Stimulated activated CD8-positive, alpha-beta memory T cell treated with anti-CD3 and anti-CD28 coated beads, Interleukin-4, amount 100 ng/mL, for 48 hours (primary cell): ENCODE results near the gene TMX1.
"Not testable (repeated sequence)": the region's sequence is repeated elsewhere in the genome, so short reads cannot be mapped to it uniquely, and the experiment has no call there.

Source experiments
- DNase-seq: peaks from one replicate; pipeline ENCODE4 v3.0.0-alpha.2; 2020

The TMX1 gene, protein sequence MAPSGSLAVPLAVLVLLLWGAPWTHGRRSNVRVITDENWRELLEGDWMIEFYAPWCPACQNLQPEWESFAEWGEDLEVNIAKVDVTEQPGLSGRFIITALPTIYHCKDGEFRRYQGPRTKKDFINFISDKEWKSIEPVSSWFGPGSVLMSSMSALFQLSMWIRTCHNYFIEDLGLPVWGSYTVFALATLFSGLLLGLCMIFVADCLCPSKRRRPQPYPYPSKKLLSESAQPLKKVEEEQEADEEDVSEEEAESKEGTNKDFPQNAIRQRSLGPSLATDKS

DNA sequence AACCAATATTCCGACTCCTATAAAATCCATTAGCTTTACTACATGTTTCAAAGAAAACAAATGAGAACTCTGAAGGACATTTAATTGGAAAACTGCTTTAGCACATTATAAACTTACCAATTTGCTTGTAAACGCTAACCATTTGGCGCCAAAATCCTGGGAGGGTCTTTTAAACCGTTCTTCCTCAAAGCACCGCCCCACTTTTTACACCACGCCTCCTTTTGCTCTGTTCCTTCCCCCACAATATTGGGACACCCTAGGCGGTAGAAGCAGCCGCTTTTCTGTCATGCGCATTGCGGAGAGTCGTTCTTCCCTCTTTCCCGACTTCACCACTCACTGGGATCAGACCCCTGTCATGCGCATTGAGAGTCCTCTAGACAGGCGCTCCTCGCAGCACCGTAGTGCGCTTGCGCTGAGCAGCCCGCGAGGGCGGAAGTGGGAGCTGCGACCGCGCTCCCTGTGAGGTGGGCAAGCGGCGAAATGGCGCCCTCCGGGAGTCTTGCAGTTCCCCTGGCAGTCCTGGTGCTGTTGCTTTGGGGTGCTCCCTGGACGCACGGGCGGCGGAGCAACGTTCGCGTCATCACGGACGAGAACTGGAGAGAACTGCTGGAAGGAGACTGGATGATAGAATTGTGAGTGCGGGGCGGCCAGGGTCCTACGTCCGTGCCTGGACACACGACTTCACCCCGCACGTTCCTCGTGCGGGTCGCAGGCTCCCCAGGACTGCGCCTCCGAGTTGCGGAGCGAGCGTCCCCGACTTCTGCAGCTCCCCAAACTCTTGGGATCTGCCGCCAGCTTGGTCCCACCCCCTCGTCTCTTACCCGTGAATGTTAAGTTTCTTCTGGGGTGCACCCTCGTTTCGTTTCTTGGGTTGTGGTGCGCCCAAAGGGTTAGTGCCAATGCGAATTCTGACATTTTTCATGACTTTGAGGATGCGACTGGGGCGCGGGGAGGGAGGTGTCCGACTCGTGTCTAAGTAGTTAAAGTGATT is at the start of gene TMX1:
Gene TMX1, plus strand, starts transcription at position 435 of the 991 bp plus-strand sequence. Its CDS starts 46 bp downstream, at position 481.
- peak; percentile 92 for DNase-seq

DNA sequence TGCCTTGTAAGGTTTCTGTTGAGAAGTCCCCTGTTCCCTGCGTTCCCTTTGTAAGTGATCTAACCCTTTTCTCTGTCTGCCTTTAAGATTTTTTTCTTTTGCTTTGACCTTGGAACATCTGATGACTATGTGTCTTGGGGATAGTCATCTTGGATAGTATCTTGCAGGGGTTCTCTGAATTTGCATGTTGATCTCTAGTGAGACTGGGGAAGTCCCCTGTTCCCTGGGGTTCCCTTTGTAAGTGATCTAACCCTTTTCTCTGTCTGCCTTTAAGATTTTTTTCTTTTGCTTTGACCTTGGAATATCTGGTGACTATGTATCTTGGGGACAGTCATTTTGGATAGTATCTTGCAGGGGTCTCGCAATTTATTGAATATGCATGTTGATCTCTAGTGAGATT is 38.2 kb upstream of the TMX1 start:
- no peak for DNase-seq

DNA sequence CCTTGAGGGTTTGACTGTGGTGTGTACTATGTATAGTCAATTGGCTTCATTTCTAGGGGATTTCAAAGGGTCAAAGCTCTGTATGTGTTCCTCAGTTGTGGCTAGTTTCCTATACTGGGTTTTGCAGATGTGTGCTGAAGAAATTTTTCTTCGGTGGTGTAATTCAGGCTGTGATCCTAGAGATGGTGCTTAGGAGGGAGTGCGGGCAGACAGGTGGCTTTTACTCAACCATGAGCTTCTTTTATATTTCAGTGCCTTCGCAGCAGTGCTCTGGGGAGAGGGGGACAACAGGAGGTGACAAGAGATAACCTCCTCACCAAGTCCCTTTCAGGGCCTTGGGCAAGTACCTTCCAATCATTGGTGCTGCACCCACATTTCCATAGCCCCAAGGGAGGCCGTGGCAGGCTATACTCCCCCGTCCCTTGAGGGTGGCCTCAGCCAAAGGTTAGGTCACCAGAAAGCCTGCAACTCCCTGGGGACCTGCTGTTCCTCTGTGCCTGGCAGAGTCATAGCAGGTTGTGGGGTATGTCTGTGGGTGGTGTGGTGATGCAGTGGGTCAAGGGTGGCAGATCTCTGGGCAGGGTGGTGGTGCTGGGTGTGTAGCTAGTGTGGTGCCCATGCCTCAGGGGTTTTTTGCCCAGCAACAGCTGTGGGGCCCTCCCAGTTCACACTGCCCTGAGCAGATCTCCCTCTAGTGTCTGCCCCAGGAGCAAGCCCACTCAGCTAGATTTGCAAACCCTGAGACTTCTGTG is 37.0 kb upstream of the TMX1 start:
- no peak for DNase-seq

DNA sequence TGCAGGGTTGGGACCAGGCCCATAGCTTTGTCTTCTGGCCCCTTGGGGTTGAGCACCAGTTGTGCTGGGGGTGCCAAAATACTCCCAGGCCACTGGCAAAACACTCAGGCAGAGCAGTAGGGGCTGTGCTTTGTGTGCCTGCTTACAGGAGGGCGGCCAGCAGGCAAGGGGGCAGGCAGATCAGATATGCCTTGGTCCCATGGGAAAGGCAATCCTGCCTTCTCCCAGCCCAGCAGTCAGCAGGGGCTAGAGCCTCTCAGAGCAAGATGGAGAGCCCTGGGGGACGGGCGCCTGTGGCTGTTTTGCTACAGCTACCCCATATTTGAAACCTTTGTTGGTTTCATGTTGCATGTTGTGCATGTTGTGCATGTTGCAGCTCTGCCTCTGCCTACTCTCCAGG is 36.2 kb upstream of the TMX1 start:
- DNase-seq, result no peak

DNA sequence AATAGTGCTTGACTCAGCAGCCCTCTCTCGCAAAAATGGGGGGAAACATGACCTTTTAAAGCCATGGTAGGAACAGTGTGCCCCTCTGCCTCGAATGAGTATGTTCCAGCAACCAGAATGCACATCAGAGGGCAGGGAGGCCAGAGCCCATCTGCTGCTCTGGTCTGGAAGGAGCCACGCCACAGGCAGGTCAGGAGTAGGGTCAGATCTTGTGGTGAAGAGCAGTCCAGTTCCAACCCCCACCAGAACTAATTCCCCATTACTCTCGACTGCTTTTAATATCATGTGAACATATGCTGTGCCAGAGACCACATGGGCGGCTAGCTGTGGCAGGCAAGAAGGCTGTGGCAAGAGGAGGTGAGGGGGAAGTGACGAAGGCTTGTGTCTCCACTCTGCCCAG is 34.6 kb upstream of the TMX1 start:
- no peak for DNase-seq

DNA sequence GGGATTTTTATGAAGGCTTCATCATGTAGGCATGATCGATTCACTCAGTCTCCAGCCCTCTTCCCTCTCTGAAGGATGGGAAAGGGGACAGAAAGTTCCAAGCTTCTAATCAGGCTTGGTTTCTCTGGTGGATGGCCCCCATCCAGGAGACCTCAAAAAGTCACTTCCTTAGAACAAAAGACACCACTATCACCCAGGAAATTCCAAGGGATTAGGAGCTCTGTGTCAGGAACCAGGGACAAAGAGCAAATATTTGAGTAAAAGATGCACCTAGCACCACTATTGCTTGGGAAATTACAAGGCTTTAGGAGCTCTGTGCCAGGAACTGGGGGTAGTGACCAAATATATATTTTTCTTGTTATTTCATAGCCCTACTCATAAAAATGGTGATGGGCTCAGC is 33.6 kb upstream of the TMX1 start:
- DNase-seq, result no peak

DNA sequence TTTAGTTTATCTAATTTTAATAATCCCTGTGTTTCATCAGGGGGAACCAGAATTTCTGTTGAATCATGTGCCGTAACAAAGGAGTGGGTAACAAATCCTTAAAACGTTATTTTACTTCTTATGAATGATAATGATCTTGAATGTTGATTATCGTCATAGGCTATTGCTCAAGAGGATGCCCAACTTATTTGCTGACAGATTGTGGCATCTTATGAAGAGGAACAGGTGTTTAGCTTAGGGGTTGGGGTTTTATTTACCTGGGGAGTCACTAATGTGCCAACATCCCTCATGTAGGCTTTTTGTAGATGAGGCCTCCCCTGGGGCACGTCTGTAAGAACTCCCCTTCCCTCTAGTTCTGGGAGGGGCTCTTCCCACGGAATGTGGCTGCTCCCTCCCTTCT is 32.4 kb upstream of the TMX1 start:
- no peak for DNase-seq

DNA sequence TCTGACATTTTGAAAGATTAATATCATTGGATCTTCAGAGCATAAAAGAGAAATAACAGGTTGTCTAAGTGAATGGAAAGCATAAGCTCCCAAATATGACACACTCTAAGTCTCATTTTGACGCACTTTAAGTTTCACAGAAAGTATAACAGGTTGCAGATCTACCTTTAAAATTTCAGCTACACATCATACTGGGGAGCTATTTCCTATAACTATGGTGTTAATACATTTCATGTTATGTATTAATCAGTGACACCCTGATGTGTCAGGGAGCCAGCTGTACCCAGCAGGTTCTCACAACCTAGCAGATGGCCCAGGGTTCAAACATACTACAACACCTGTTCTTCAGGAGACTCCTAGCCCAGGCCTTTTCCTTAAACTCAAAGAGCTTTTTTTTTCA is 31.1 kb upstream of the TMX1 start:
- DNase-seq, result no peak

DNA sequence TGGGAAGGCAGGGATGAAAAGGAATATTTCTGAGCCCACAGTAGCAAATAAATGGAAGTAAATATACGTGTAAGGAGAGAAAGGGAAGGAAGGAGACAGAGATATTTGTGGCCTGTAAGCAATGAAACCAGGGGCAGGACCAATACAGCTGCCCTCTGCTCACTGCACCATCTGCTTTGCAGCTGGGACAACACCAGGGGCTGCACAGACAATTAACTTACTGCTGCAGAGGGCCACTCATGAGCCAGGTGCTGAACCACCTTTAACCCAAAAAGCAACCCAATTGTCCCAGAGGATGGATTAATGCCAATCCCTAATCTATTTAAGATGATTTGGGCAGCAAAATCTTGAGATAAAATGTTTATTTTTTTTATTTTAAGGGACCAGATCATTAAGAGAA is 30.6 kb upstream of the TMX1 start:
- no peak for DNase-seq

DNA sequence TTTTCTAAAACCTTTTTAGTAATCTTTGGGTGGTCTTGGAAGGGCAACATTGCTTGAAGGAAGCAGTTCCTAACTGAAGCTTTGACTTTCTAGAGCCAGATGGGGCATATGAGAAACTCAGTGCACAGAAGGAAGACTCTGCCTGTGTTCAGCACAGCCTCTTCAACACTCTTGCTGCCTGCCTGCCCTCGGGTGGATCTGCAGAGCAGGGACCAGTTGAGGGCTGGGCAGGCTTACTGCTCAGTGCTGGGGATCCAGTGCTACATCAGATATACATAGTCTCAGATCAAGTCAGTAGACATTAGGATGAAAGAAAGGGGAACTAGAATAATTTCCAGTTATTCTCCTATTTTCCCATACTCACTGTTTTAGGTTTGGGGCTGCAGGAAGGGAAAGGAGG is 29.5 kb upstream of the TMX1 start:
- DNase-seq, result no peak

DNA sequence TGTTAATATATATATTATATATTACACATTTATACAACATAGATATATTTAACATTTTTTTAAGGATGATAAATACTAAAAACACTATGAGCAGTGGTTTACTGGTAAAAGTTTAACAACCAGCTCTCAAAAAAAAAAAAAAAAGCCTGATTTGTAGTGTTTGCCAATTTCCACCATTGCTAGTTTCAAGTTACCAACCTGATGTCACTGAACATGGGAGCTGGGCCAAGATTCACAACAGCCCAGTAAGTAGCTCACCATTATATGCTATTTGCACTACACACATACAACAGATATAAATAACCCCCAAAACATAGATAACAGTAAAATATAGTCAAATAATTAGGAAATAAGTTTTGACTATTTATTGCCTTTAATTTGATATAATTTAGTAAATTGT is 28.9 kb upstream of the TMX1 start:
- no peak for DNase-seq

DNA sequence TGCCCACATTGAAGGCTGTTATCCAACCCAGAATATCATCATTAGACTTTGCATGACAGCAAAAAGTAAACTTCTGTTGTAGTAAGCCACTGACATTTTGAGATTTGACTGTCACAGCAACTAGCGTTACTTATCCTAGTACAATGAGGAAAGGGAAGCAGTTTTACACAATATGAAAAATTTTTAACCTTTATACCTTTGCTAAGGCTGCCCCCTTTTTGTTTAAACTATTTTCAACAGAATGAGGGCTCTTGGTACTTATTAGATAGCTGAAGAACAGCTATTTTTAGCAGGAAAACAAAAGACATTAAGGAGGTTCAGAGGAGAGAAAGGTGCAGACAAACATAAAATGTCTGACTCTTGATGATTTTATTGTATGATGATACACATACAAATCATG is 23.4 kb upstream of the TMX1 start:
- no peak for DNase-seq

DNA sequence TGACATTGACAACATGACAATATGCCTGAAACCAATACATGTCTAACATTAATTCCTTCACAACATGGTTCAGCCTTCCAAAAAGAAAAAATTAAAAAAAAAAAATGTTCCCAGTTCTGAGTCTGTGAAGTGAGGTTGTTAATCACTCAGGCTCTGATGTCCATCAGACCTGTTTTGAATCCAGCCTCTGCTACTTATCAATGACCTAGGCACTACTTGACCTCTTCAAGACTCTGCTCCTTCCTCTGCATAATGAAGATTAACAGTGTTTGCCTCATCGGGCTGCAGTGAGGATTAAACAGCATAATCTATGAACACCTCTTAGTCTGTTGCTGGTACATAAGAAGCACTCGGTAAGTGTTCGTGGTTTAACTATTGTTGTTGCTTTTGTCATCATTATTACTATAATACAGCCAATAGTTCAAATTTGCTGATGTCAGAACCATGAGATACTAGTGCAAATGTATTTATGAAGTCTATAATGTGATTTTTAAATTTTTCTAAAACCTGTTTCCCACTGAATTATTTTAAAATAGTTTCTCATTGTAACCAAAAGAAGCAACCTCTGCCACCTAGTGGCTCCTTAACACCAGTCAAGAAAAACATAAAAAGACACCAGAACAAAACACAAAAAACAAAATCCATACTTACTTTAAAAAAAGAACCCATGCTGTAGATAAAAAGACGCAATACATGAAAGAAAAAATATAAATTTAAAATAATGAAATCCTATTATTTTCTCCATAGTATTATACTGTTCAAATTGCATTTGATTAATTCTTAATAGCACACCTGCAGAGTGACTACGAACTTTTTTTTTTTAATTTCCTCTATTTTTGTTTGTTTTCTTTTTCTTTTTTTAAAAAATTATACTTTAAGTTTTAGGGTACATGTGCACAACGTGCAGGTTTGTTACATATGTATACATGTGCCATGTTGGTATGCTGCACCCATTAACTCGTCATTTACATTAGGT is 20.3 kb upstream of the TMX1 start:
- DNase-seq, result no peak

DNA sequence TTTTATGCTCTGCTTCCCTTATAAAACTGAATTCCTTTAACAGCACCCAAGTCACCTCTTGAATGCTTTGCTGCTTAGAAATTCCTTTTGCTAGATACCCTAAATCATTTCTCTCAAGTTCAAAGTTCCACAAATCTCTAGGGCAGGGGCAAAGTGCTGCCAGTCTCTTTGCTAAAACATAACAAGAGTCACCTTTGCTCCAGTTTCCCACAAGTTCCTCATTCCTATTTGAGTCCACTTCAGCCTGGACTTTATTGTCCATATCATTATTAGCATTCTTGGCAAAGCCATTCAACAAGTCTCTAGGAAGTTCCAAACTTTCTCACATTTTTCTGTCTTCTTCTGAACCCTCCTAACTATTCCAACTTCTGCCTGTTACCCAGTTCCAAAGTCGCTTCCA is 16.6 kb upstream of the TMX1 start:
- not testable (repeated sequence) for DNase-seq

DNA sequence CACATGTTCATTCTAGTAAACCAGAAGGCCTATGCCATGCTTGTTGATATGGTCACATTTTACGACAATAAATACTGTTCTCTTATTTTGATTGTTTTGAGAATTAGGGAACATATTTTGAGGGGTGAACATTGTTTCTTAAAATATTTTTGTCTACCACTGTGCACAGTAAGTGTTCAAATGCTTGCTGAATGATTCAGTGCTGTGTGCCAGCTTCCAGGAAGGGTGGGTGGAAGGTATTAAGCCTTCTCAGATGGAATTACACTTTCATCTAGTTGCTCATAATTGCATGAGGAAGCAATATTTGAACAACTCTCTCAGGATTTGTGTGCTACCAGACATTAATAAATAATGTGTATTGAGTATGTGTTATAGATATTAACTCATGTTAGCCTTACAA is 15.5 kb upstream of the TMX1 start:
- no peak for DNase-seq

DNA sequence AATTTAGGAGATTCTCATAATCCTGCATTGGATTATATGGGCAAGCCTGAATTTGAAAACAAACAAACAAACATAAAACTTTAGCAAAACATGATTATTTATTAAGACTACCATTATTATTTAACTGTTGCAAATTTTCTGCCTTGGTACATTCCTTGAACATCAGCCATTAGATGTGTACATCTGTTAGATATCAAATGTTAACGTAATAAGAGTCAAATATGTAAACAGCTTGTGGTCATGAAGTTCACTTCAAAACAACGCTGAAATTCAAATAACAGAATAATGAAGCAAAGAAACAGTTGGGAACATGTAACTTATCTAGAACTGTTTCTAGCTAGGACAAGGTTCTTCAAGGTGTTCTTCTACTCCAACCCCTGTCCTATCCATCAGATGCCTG is 14.3 kb upstream of the TMX1 start:
- no peak for DNase-seq

DNA sequence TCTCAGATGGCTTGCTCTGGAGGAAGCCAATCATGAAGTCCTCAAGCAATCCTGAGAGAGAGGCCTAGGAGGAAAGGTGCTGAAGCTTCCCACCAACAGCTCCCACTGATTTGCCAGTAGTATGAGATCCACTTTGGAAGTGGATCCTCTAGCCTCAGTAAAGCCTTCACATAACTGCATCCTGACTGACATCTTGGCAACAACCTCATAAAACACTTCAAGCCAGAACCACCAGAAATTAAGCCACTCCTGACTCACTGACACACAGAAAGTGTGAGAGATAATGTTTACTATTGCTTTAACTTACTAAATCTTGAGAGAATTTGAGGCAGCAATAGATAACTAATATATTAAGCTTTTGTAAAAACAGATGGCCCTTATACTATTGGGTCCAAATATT is 11.7 kb upstream of the TMX1 start:
- DNase-seq, result no peak

DNA sequence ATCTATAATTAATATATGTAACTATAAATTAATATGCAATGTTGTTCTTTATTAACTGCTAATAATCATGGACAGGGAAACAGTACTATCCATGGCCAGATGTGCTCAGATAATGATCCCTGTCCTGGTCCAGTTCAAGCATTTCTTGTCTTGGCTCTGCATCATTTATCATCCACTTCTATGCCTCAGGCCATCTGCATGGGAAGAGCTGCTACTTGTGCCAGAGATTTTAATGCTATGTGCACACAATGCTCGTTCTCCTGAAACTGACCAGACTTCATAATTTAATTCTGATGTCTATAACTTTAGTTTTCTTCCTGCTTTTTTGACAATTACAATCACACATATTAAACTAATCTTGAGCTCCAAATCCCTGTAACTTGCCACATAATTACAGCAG is 11.2 kb upstream of the TMX1 start:
- no peak for DNase-seq

DNA sequence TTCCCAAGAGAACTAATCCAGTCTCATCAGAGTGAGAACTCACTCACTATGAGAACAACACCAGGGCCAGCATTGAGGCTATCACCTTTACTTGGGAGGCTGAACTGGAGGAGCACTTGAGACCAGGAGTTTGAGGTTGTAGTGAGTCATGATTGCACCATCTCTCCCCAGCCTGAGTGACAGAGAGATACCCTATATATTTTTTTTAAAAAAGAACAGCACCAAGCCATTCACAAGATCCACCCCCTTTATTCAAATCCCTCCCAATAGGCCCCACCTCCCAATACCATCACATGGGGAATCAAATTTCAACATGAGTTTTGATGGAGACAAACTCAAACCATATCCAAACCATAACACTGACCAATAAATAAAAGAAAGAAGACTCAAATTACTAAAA is 3.7 kb upstream of the TMX1 start:
- DNase-seq, result peak; percentile 25

DNA sequence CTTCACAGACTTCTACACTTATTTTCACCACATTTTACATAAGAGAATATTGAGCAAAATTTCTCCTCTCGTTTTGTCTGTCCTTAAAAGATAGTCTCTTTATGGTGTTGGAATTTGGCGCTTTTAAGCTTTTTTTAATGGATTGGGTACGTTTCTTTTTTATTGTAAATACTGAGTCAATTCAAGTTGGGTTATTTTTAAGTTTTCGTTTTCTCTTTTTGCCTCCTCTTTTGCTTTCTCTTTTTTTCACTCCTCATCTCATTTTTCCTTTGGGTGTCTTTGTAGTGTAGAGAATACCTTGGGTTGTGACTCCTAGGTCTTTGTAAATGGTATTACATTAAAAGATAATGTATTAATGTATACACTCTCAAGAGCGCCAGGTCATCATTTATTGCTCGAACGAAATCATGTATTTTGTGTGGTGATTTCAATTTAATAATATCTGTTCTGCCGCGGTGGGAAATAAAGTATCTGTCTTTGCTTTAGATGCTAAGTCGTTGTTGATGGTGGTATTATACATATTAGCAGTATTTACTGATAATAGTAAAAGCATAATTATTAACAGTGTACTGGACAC is 845 bp downstream of the TMX1 start:
- no peak for DNase-seq

DNA sequence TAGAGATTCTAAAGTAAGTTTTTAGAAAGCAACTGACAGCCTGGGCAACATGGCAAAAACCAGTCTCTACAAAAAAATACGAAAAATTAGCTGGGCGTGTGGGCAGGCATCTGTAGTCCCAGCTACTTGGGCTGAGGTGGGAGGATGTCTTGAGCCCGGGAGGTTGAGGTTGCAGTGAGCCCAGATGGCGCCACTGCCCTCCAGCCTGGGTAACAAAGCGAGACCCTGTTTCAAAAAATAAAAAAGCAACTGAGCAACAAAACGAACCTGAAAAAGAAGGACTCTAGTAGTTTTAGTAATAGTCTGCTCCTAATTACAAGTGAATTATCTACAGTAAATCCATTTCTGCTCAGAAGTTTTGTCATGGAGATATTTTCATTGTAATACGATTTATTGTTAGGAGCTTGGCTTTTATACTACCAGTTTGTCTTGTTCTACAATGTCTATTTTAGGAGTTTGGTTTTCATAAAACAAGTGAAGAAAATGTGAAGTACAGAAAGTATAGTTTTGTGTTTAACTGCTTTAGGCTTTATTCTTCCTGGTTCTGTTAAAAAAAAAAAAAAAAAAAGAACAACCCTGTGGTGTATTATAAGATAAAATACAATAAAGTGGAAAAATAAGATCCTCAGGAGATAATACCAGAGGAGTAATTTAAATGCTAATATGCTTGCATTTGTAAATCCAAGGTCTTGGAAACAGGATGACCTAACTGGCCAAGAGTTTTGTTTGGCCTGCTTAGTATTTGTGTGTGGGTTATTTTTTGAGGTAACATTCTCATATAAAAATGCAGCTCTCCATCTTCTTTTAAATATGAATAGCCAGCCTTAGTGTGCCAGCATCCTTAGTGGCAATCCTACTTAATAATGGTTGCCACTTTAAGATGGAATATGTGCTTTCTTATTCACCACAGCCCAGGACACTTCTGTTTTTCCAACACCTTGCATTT is 2.8 kb downstream of the TMX1 start:
- DNase-seq, result no peak
